ENCODE results near the gene GPX7. TPM values are rescaled to one million over a fixed set of nuclear protein-coding genes. Genes with fewer than 3 reads are reported as not detected.

GPX7 gene
- total and polyA plus RNA-seq, 2 of the 4 experiments (the other 2 are of a cell fraction): 3.4 to 3.8 TPM

GRCh38 chr1:52651904-52652303 lies 49.7 kb downstream of the GPX7 start:
- Histone ChIP-seq H3K27ac (ENCODE audit: insufficient read depth, low read length) (no peak overlapping the region), H3K9me3 (ENCODE audit: control insufficient read depth, insufficient read depth, low read length) (no peaks in the 10 kb centered on the region), H3K4me2 (ENCODE audit: low read depth, low read length) (no peak overlapping the region), H2BK15ac (ENCODE audit: low read depth, low read length) (no peak overlapping the region), H3K4ac (ENCODE audit: low read depth, low read length) (no peak overlapping the region), H2BK5ac (ENCODE audit: low read depth, low read length, poor library complexity, severe bottlenecking) (no peak overlapping the region), H3K4me1 (ENCODE audit: control insufficient read depth, insufficient read depth, low read length) (no peaks in the 10 kb centered on the region), H3K4me3 (ENCODE audit: insufficient read depth, low read depth, low read length) (no peak overlapping the region), H2BK20ac (ENCODE audit: low read depth, low read length) (no peak overlapping the region), H3K9me1 (ENCODE audit: insufficient read depth, low read length) (no peaks in the 10 kb centered on the region), H3K36me3 (ENCODE audit: control insufficient read depth, insufficient read depth, low read length) (no peaks in the 10 kb centered on the region), H4K20me1 (ENCODE audit: insufficient read depth, low read length) (no peaks in the 10 kb centered on the region), H4K91ac (ENCODE audit: insufficient read depth, low read depth, low read length) (no peak overlapping the region), H3K79me1 (ENCODE audit: low read depth in 1 of 2, low read length in 2 of 2) (no peaks in the 10 kb centered on the region), H2BK120ac (ENCODE audit: low read depth, low read length) (no peak overlapping the region), H4K8ac (ENCODE audit: low read depth in 2 of 2, low read length in 2 of 2) (no peak overlapping the region), H2AFZ (replicated peaks; ENCODE audit: low read length, poor library complexity) (no peak overlapping the region), H2AK9ac (replicated peaks; ENCODE audit: low read depth, low read length, poor library complexity) (no peak overlapping the region), H3K9ac (ENCODE audit: low read depth, low read length) (no peak overlapping the region), H3K56ac (ENCODE audit: extremely low read depth, insufficient read depth, low read length) (no peak overlapping the region), H3K14ac (replicated peaks; ENCODE audit: low read depth, low read length) (no peak overlapping the region), H3K18ac (ENCODE audit: low read depth, low read length) (no peak overlapping the region), H4K5ac (ENCODE audit: low read depth, low read length) (no peak overlapping the region), H2AK5ac (ENCODE audit: low read depth, low read length) (no peak overlapping the region), H3K27me3 (ENCODE audit: control insufficient read depth, insufficient read depth, low read length) (peaks cover 6% of the 10 kb centered on the region), H3K23ac (ENCODE audit: low read depth, low read length) (no peak overlapping the region)
- intact Hi-C loops (cut with micrococcal nuclease): no loop called here
- in situ Hi-C loops (cut with MboI; ENCODE audit: low sequenced_read_pairs): no loop called here
- ChIA-PET POLR2A (ENCODE audit: unreplicated experiment) (no interaction called here), CTCF (interaction anchor here (1.3 kb wide), 1 partner anchor 13 kb away, joined by 3 read pairs; no protein-coding TSS in a partner anchor)
- ATAC-seq (ENCODE audit: low read depth): no peak
- BruUV-seq (replicated peaks): no TSS peak
- no CpG with 5 or more reads among the region's 1 CpG for WGBS, 2 experiments (ENCODE audit: extremely low coverage in 2 of 2, insufficient read length in 1 of 2)
- DNase-seq: no peak
- dilution Hi-C loops (cut with HindIII; ENCODE audit: low sequenced_read_pairs, unreplicated experiment): no loop called here
- no peak for TF ChIP-seq FOS (IDR thresholded peaks at IDR 0.05; ENCODE audit: low read depth, low read length)
- TF ChIP-seq NFE2L2 (IDR thresholded peaks at IDR 0.05; ENCODE audit: low read depth, low read length): no peak
- no peak for TF ChIP-seq RFX5 (IDR thresholded peaks at IDR 0.05; ENCODE audit: low read depth, low read length)
- TF ChIP-seq MXI1 (IDR thresholded peaks at IDR 0.05; ENCODE audit: borderline replicate concordance, low read depth, low read length): no peak
- no peak for TF ChIP-seq POLR2A (IDR thresholded peaks at IDR 0.05; ENCODE audit: low read depth, low read length)
- no peak for TF ChIP-seq CEBPB (IDR thresholded peaks at IDR 0.05; ENCODE audit: low read depth, low read length)
- TF ChIP-seq CTCF (conservative IDR thresholded peaks at IDR 0.05; ENCODE audit: low read depth, low read length): no peak
- no peak for TF ChIP-seq SMC3 (IDR thresholded peaks at IDR 0.05; ENCODE audit: low read depth, low read length)
- TF ChIP-seq BHLHE40 (IDR thresholded peaks at IDR 0.05; ENCODE audit: low read depth, low read length): no peak
- TF ChIP-seq RAD21 (IDR thresholded peaks at IDR 0.05; ENCODE audit: low read length): no peak
- TF ChIP-seq MAFK (IDR thresholded peaks at IDR 0.05; ENCODE audit: low read depth, low read length): no peak
- TF ChIP-seq USF2 (IDR thresholded peaks at IDR 0.05; ENCODE audit: low read depth, low read length): no peak
- TF ChIP-seq RCOR1 (IDR thresholded peaks at IDR 0.05; ENCODE audit: insufficient replicate concordance, low read length): no peak
- TF ChIP-seq CHD1 (IDR thresholded peaks at IDR 0.05; ENCODE audit: low read depth, low read length): no peak
- no peak for TF ChIP-seq ELK1 (IDR thresholded peaks at IDR 0.05; ENCODE audit: borderline replicate concordance, low read depth, low read length)
- TF ChIP-seq MAZ (IDR thresholded peaks at IDR 0.05; ENCODE audit: borderline replicate concordance, low read depth, low read length): no peak
